Neural progenitor cell (in vitro differentiated cells): ENCODE data around the gene BAK1. TPM values are rescaled to one million over a fixed set of nuclear protein-coding genes. Genes with fewer than 3 reads are reported as not detected.

Source experiments
- DNase-seq: peaks from one replicate; pipeline ENCODE4 v3.0.0-alpha.2; 2016; ENCODE audit warnings: low spot score
- H2AFZ ChIP-seq: fragments of 200-600 bp; sonication (generic); replicated peaks from 2 replicates; pipeline ENCODE4 v1.6.1; 2016; ENCODE audit warnings: antibody characterized with exemption
- H3F3A ChIP-seq: fragments of 200-600 bp; sonication (generic); 2 replicates; pipeline ENCODE4 v1.6.1; 2016; ENCODE audit warnings: antibody characterized with exemption, low read depth
- H3K27ac ChIP-seq: fragments of 200-600 bp; sonication (generic); 2 replicates; pipeline ENCODE4 v1.5.1; 2016; ENCODE audit warnings: mild to moderate bottlenecking
- H3K27me3 ChIP-seq: fragments of 200-600 bp; sonication (generic); 2 replicates; pipeline ENCODE4 v1.6.1; 2016; ENCODE audit warnings: mild to moderate bottlenecking, moderate library complexity
- H3K36me3 ChIP-seq: fragments of 200-600 bp; sonication (generic); 2 replicates; pipeline ENCODE4 v1.5.1; 2016
- H3K4me1 ChIP-seq: fragments of 200-600 bp; sonication (generic); 2 replicates; pipeline ENCODE4 v1.6.1; 2016; ENCODE audit warnings: mixed run types
- H3K4me2 ChIP-seq: fragments of 200-600 bp; sonication (generic); 2 replicates; pipeline ENCODE4 v1.6.1; 2016
- H3K4me3 ChIP-seq: fragments of 200-600 bp; sonication (generic); 2 replicates; pipeline ENCODE4 v1.5.1; 2016
- H3K79me2 ChIP-seq: fragments of 200-600 bp; sonication (generic); 2 replicates; pipeline ENCODE4 v1.6.1; 2016; ENCODE audit warnings: low read depth
- H3K9ac ChIP-seq: fragments of 200-600 bp; sonication (generic); 2 replicates; pipeline ENCODE4 v1.6.1; 2016
- H3K9me3 ChIP-seq: fragments of 200-600 bp; sonication (generic); 2 replicates; pipeline ENCODE4 v1.5.1; 2016; ENCODE audit warnings: low read depth
- H4K20me1 ChIP-seq: fragments of 200-600 bp; sonication (generic); 2 replicates; pipeline ENCODE4 v1.6.1; 2016; ENCODE audit warnings: low read depth
- H3K27ac Mint-ChIP-seq: 3 replicates; pipeline ENCODE4 v1.8.0; 2021; ENCODE audit warnings: mixed read lengths
- H3K27me3 Mint-ChIP-seq: 2 replicates; pipeline ENCODE4 v1.8.0; 2022; ENCODE audit warnings: low read depth, mild to moderate bottlenecking, inconsistent platforms, moderate library complexity, mixed read lengths; ENCODE audit not compliant: insufficient read depth
- H3K36me3 Mint-ChIP-seq: 3 replicates; pipeline ENCODE4 v1.8.0; 2021; ENCODE audit warnings: mixed read lengths
- H3K4me1 Mint-ChIP-seq: 3 replicates; pipeline ENCODE4 v1.8.0; 2021; ENCODE audit warnings: mixed read lengths
- H3K4me3 Mint-ChIP-seq: 3 replicates; pipeline ENCODE4 v1.8.0; 2021; ENCODE audit warnings: mild to moderate bottlenecking, moderate library complexity, mixed read lengths
- H3K9me3 Mint-ChIP-seq: 3 replicates; pipeline ENCODE4 v1.8.0; 2020; ENCODE audit warnings: mixed read lengths
- EZH2 ChIP-seq: fragments of 200-600 bp; sonication (generic); IDR thresholded peaks from 2 replicates; pipeline ENCODE4 v1.6.1; 2017; ENCODE audit warnings: antibody characterized with exemption, mild to moderate bottlenecking, moderate library complexity
- EZH2phosphoT487 ChIP-seq: fragments of 200-600 bp; sonication (generic); IDR thresholded peaks from 2 replicates; pipeline ENCODE4 v1.6.1; 2017; ENCODE audit warnings: antibody characterized with exemption
- total RNA-seq: library from RNA; depleted of rRNA; stranded (reverse); fragments of >200 nt; gene quantifications from 2 replicates; pipeline ENCODE4 v1.2.3, GENCODE V29; 2015; ENCODE audit warnings: low replicate concordance
- TF ChIP-seq, protein P1 (sequence below): fragments of 200-600 bp; sonication (generic); IDR thresholded peaks from 2 replicates; pipeline ENCODE4 v1.5.1; 2017; ENCODE audit warnings: antibody characterized with exemption, mild to moderate bottlenecking

Gene BAK1
- total RNA-seq, 1 donor from 2014 or later, result 13.9 TPM

DNA sequence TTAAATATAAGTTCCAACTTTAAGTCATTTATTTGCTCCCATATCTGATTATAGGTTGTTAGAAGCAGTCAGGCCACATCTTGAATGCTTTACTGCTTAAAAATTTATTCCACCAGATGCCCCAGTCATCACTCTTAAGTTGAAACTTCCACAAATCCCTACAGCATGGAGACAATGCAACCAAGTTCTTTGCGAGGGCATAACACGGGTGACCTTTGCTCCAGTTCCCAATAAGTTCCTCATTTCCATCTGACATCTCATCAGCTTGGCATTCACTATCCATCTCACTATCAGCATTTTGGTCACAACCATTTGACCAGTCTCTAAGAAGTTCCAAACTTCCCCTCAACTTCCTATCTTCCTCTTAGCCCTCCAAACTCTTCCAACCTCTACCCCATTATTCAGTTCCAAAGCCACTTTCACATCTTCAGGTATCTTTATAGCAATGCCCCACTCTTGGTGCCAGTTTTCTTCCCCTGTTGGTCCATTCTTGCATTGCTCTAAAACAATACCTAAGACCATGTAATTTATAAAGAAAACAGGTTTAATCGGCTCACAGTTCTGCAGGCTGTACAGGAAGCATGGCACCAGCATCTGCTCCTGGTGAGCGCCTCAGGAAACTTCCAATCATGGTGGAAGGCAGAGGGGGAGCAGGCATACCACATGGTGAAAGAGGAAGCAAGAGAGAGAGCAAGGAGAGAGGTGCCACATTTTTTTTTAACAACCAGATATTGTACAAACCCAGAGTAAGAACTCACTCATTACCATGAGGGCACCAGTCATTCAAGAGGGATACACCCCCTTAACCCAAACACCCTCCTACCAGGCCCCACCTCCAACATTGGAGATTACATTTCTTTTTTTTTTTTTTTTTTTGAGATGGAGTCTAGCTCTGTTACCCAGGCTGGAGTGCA lies 25.1 kb upstream of the BAK1 start:
- TF ChIP-seq EZH2 (no peak), EZH2phosphoT487 (no peak)
- TF ChIP-seq, protein P1, sequence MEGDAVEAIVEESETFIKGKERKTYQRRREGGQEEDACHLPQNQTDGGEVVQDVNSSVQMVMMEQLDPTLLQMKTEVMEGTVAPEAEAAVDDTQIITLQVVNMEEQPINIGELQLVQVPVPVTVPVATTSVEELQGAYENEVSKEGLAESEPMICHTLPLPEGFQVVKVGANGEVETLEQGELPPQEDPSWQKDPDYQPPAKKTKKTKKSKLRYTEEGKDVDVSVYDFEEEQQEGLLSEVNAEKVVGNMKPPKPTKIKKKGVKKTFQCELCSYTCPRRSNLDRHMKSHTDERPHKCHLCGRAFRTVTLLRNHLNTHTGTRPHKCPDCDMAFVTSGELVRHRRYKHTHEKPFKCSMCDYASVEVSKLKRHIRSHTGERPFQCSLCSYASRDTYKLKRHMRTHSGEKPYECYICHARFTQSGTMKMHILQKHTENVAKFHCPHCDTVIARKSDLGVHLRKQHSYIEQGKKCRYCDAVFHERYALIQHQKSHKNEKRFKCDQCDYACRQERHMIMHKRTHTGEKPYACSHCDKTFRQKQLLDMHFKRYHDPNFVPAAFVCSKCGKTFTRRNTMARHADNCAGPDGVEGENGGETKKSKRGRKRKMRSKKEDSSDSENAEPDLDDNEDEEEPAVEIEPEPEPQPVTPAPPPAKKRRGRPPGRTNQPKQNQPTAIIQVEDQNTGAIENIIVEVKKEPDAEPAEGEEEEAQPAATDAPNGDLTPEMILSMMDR, result no peak
- no peaks in the 10 kb centered on the region for H3K79me2 ChIP-seq
- Mint-ChIP-seq H3K4me3 (no peak overlapping the region), H3K36me3 (no peaks in the 10 kb centered on the region), H3K27me3 (peaks cover 14% of the 10 kb centered on the region), H3K9me3 (no peaks in the 10 kb centered on the region), H3K4me1 (peaks cover 36% of the 10 kb centered on the region), H3K27ac (no peak overlapping the region)
- H3K9ac ChIP-seq, result no peak overlapping the region
- H4K20me1 ChIP-seq, result peaks cover 4% of the 10 kb centered on the region
- H3K36me3 ChIP-seq, result no peaks in the 10 kb centered on the region
- H3K27me3 ChIP-seq, result no peaks in the 10 kb centered on the region
- H3F3A ChIP-seq, result peaks cover 16% of the 10 kb centered on the region
- H3K4me3 ChIP-seq, result no peak overlapping the region
- no peak overlapping the region for H2AFZ ChIP-seq
- no peak overlapping the region for H3K4me2 ChIP-seq
- H3K27ac ChIP-seq, result no peak overlapping the region
- no peaks in the 10 kb centered on the region for H3K9me3 ChIP-seq
- DNase-seq, result no peak
- H3K4me1 ChIP-seq, result peaks cover 18% of the 10 kb centered on the region

DNA sequence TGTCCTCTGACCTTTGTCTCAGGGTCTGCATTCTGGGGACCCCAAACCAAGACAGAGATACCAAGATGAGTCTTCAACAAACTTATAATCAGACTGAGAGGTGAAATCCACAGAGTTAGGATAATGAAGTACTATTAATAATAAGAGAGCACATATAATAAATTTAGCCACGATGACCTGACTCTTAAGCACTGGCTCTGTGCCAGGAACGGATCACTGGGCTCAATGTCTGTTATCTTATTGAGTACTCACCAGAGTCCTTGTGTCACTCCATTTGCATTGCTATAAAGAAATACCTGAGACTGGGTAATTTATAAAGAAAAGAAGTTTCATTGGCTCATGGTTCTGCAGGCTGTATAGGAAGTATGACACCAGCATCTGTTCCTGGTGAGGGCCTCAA lies 22.1 kb upstream of the BAK1 start:
- Mint-ChIP-seq H3K4me3 (peak overlapping the region; percentile 46), H3K4me1 (peaks cover 17% of the 10 kb centered on the region), H3K27me3 (peaks cover 13% of the 10 kb centered on the region), H3K9me3 (no peaks in the 10 kb centered on the region), H3K27ac (no peak overlapping the region), H3K36me3 (no peaks in the 10 kb centered on the region)
- peaks cover 8% of the 10 kb centered on the region for H3F3A ChIP-seq
- no peak overlapping the region for H3K9ac ChIP-seq
- H4K20me1 ChIP-seq, result peaks cover 3% of the 10 kb centered on the region
- H3K79me2 ChIP-seq, result no peaks in the 10 kb centered on the region
- no peak overlapping the region for H3K4me2 ChIP-seq
- H3K36me3 ChIP-seq, result no peaks in the 10 kb centered on the region
- no peak overlapping the region for H2AFZ ChIP-seq
- no peak for TF ChIP-seq EZH2phosphoT487
- TF ChIP-seq EZH2, result no peak
- TF ChIP-seq, protein P1, result no peak
- peaks cover 5% of the 10 kb centered on the region for H3K4me1 ChIP-seq
- no peak overlapping the region for H3K27ac ChIP-seq
- DNase-seq, result no peak
- no peaks in the 10 kb centered on the region for H3K27me3 ChIP-seq
- H3K4me3 ChIP-seq, result no peak overlapping the region
- H3K9me3 ChIP-seq, result no peaks in the 10 kb centered on the region

- no peaks in the 10 kb centered on the region for H3K36me3 ChIP-seq
- H3K27ac ChIP-seq, result no peak overlapping the region
- H3K36me3 Mint-ChIP-seq, result no peaks in the 10 kb centered on the region
Observed at GRCh38 chr6:33600761-33601160, 20.7 kb upstream of the BAK1 start.

More at GRCh38 chr6:33600761-33601160, 20.7 kb upstream of the BAK1 start:
- no peaks in the 10 kb centered on the region for H3F3A ChIP-seq
- Mint-ChIP-seq H3K27me3 (peaks cover 9% of the 10 kb centered on the region), H3K27ac (no peak overlapping the region), H3K9me3 (no peaks in the 10 kb centered on the region), H3K4me3 (no peak overlapping the region), H3K4me1 (peaks cover 9% of the 10 kb centered on the region)
- no peak overlapping the region for H3K4me3 ChIP-seq
- DNase-seq, result no peak
- H3K9me3 ChIP-seq, result no peaks in the 10 kb centered on the region
- no peaks in the 10 kb centered on the region for H4K20me1 ChIP-seq
- no peak overlapping the region for H2AFZ ChIP-seq
- no peaks in the 10 kb centered on the region for H3K4me1 ChIP-seq
- H3K79me2 ChIP-seq, result no peaks in the 10 kb centered on the region
- no peaks in the 10 kb centered on the region for H3K27me3 ChIP-seq
- TF ChIP-seq EZH2 (no peak), EZH2phosphoT487 (no peak)
- TF ChIP-seq, protein P1, result no peak
- H3K4me2 ChIP-seq, result no peak overlapping the region
- H3K9ac ChIP-seq, result no peak overlapping the region
